GM12878 (cell line): Measurements from ENCODE around the gene MICAL3. TPM values are rescaled to one million over a fixed set of nuclear protein-coding genes. Genes with fewer than 3 reads are reported as not detected.

Experiments used
- BACH1 ChIP-seq: fragments of 450-650 bp; IDR thresholded peaks from 2 replicates; pipeline ENCODE4 v1.6.1; 2017; ENCODE audit warnings: mild to moderate bottlenecking, borderline replicate concordance
- CEBPZ ChIP-seq: fragments of 150-350 bp; IDR thresholded peaks from 2 replicates; pipeline ENCODE4 v1.6.1; 2016; ENCODE audit warnings: low read depth, low read length
- ESRRA ChIP-seq: IDR thresholded peaks from 2 replicates; pipeline ENCODE4 v1.6.1; 2012; ENCODE audit warnings: mild to moderate bottlenecking, low read length, improper control_type of control experiment
- MTA3 ChIP-seq: IDR thresholded peaks from 2 replicates; pipeline ENCODE4 v1.6.1; 2012; ENCODE audit warnings: low read length, inconsistent platforms, borderline replicate concordance
- MYC ChIP-seq: IDR thresholded peaks from 2 replicates; pipeline ENCODE4 v1.6.1; 2011; ENCODE audit warnings: mild to moderate bottlenecking, low read length, moderate library complexity, inconsistent platforms; ENCODE audit not compliant: insufficient read depth, insufficient replicate concordance, insufficient read length, severe bottlenecking
- NFYB ChIP-seq: IDR thresholded peaks from 2 replicates; pipeline ENCODE4 v1.6.1; 2011; ENCODE audit warnings: low read depth, mild to moderate bottlenecking, low read length, improper control_type of control experiment, moderate library complexity; ENCODE audit not compliant: insufficient read depth
- PAX5 ChIP-seq: IDR thresholded peaks from 2 replicates; pipeline ENCODE4 v1.6.1; 2011; ENCODE audit warnings: low read depth, low read length, borderline replicate concordance
- POLR2A ChIP-seq: IDR thresholded peaks from 2 replicates; pipeline ENCODE4 v1.6.1; 2011; ENCODE audit warnings: low read depth, mild to moderate bottlenecking, low read length
- SUPT20H ChIP-seq: IDR thresholded peaks from 2 replicates; pipeline ENCODE4 v1.6.1; 2011; ENCODE audit warnings: low read depth, mild to moderate bottlenecking, low read length, moderate library complexity, borderline replicate concordance; ENCODE audit not compliant: control insufficient read depth
- ZBED1 ChIP-seq: IDR thresholded peaks from 2 replicates; pipeline ENCODE4 v1.6.1; 2016; ENCODE audit warnings: borderline replicate concordance
- ZNF687 ChIP-seq: fragments of 450-650 bp; IDR thresholded peaks from 2 replicates; pipeline ENCODE4 v1.6.1; 2017; ENCODE audit warnings: mild to moderate bottlenecking, moderate library complexity
- polyA plus RNA-seq, 11 experiments: library from polyadenylated mRNA; depleted of rRNA in 4 of 11; unstranded in 6 of 11; stranded (reverse) in 5 of 11; fragments of >200 nt; fragmentation: Nextera tagmentation in 4 of 11; fragmentation: Illumina TruSeq in 1 of 11; extraction: Ambion mirVana in 4 of 11; extraction: Trizol in 1 of 11; gene quantifications; 1 replicate in 1 of 11; 2 replicates in 10 of 11; pipeline versions ENCODE4 v1.2.1 to v1.2.3, GENCODE V29; 2011 to 2016; ENCODE audit warnings: inconsistent platforms in 2 of 11, missing spikeins in 2 of 11, low read depth in 1 of 11
- total RNA-seq, 4 experiments: library from RNA; depleted of rRNA in 3 of 4; stranded (reverse); fragments of >200 nt in 3 of 4; fragmentation: Illumina TruSeq in 1 of 4; extraction: Trizol in 1 of 4; gene quantifications; 2 replicates each; pipeline versions ENCODE4 v1.2.1 to v1.2.3, GENCODE V29; 2013 to 2021
- TF ChIP-seq, protein P1 (sequence below): fragments of 450-650 bp; IDR thresholded peaks from 2 replicates; pipeline ENCODE4 v1.6.1; 2017; ENCODE audit warnings: low read depth, mild to moderate bottlenecking, moderate library complexity
- TF ChIP-seq, protein P2 (sequence below): IDR thresholded peaks from 2 replicates; pipeline ENCODE4 v1.6.1; 2011; ENCODE audit warnings: low read depth, low read length, improper control_type of control experiment, borderline replicate concordance
- TF ChIP-seq, protein P3 (sequence below): fragments of 450-650 bp; IDR thresholded peaks from 2 replicates; pipeline ENCODE4 v1.6.1; 2018; ENCODE audit warnings: borderline replicate concordance, mild to moderate bottlenecking; ENCODE audit not compliant: partially characterized antibody

The MICAL3 gene
- total and polyA plus RNA-seq, 10 of the 15 experiments (the other 5 are each of a cell fraction or from before 2014, with no cell fraction given), result 2.6 to 92.2 (median 24.0) TPM

- TF ChIP-seq, protein P1, sequence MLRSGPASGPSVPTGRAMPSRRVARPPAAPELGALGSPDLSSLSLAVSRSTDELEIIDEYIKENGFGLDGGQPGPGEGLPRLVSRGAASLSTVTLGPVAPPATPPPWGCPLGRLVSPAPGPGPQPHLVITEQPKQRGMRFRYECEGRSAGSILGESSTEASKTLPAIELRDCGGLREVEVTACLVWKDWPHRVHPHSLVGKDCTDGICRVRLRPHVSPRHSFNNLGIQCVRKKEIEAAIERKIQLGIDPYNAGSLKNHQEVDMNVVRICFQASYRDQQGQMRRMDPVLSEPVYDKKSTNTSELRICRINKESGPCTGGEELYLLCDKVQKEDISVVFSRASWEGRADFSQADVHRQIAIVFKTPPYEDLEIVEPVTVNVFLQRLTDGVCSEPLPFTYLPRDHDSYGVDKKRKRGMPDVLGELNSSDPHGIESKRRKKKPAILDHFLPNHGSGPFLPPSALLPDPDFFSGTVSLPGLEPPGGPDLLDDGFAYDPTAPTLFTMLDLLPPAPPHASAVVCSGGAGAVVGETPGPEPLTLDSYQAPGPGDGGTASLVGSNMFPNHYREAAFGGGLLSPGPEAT, result peak; percentile 74; the same call in 1 of the 2 replicates
- no peak for TF ChIP-seq MTA3
- TF ChIP-seq ZNF687, result peak; percentile 88
- TF ChIP-seq POLR2A, result peak; percentile 75
- TF ChIP-seq SUPT20H, result no peak
- TF ChIP-seq ZBED1, result peak; percentile 51; the same call in 1 of the 2 replicates
- TF ChIP-seq, protein P2, sequence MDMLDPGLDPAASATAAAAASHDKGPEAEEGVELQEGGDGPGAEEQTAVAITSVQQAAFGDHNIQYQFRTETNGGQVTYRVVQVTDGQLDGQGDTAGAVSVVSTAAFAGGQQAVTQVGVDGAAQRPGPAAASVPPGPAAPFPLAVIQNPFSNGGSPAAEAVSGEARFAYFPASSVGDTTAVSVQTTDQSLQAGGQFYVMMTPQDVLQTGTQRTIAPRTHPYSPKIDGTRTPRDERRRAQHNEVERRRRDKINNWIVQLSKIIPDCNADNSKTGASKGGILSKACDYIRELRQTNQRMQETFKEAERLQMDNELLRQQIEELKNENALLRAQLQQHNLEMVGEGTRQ, result no peak; the same call in 1 of the 2 replicates
- peak; percentile 51 for TF ChIP-seq MYC
- TF ChIP-seq, protein P3, sequence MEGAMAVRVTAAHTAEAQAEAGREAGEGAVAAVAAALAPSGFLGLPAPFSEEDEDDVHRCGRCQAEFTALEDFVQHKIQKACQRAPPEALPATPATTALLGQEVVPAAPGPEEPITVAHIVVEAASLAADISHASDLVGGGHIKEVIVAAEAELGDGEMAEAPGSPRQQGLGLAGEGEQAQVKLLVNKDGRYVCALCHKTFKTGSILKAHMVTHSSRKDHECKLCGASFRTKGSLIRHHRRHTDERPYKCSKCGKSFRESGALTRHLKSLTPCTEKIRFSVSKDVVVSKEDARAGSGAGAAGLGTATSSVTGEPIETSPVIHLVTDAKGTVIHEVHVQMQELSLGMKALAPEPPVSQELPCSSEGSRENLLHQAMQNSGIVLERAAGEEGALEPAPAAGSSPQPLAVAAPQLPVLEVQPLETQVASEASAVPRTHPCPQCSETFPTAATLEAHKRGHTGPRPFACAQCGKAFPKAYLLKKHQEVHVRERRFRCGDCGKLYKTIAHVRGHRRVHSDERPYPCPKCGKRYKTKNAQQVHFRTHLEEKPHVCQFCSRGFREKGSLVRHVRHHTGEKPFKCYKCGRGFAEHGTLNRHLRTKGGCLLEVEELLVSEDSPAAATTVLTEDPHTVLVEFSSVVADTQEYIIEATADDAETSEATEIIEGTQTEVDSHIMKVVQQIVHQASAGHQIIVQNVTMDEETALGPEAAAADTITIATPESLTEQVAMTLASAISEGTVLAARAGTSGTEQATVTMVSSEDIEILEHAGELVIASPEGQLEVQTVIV, result no peak
- no peak for TF ChIP-seq BACH1
- TF ChIP-seq ESRRA, result no peak
- TF ChIP-seq NFYB, result no peak
- no peak for TF ChIP-seq CEBPZ
- peak; percentile 80; the same call in 1 of the 2 replicates for TF ChIP-seq PAX5
These were observed 228.5 kb downstream of the MICAL3 start (continued) for GRCh38 chr22:17795661-17796548.
